SK-N-MC (cell line): ENCODE data around the gene TLR9.

Experiments
- EZH2 ChIP-seq: fragments of 200-600 bp; sonication (generic); IDR thresholded peaks from one replicate; pipeline ENCODE4 v1.6.1; 2017; ENCODE audit warnings: antibody characterized with exemption
- FOXP2 ChIP-seq: optimal IDR thresholded peaks from 2 replicates; pipeline ENCODE3; 2011; ENCODE audit warnings: mild to moderate bottlenecking, moderate library complexity; ENCODE audit not compliant: insufficient read depth; ENCODE audit errors: extremely low read length, control extremely low read depth
- POLR2AphosphoS5 ChIP-seq: IDR thresholded peaks from 2 replicates; pipeline ENCODE4 v1.6.1; 2012; ENCODE audit warnings: mild to moderate bottlenecking, low read depth, low read length, borderline replicate concordance

DNA sequence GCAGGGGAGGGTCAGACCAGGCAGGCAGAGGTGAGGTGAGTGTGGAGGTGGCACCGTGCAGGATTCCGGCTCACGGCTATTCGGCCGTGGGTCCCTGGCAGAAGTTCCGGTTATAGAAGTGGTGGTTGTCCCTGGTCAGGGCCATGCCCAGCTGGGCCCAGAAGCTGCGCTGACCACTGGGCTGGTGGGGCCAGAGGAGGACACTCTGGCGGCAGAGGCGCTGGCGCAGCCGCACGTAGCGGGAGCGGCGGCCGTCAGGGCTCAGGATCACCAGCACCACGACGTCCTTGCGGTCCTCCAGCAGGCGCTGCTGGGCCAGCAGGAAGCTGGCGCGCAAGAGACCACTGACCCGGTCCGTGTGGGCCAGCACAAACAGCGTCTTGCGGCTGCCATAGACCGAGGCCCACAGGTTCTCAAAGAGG lies 4.3 kb downstream of the TLR9 start:
- TF ChIP-seq POLR2AphosphoS5 (no peak), EZH2 (no peak), FOXP2 (no peak)
